ENCODE results near the gene MDM4. TPM values are rescaled to one million over a fixed set of nuclear protein-coding genes. Genes with fewer than 3 reads are reported as not detected.

MDM4 gene
- total RNA-seq, 1 donor from 2014 or later, result 39.1 TPM

DNA sequence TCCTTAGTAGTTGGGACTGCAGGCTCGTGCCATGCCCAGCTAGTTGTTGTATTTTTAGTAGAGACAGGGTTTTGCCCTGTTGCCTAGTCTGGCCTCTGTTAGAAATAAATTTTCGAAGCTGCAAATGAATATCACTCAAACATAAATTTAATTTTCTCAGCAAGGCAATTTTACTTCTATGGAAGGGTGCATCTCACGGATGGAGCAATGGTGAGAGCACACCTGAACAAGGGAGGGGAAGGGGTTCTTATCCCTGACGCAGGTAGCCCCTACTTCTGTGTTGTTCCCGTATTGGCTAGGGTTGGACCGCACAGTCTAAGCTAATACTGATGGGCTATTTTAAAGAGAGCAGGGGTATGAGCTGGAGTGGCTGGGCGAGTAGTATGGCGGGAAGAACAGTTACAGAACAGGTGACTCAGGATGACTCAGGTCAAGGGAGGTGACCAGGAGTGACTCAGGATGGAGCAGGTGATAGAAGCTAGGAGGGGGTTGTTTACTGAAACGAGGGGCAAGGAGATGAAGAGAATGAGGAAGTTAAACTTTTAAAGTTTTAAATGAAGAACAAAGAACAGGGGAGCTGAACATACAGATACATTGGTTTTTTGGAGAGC, 7.5 kb downstream of the MDM4 start:
- no peak for TF ChIP-seq CTCF (IDR thresholded peaks at IDR 0.05)
- no peak for DNase-seq (ENCODE audit: low spot score)
- no peak overlapping the region for H3K4me3 Mint-ChIP-seq (ENCODE audit: unreplicated experiment)
- H3K4me1 Mint-ChIP-seq (ENCODE audit: low read depth), result peaks cover 26% of the 10 kb centered on the region
- peaks cover 17% of the 10 kb centered on the region for H3K36me3 Mint-ChIP-seq (ENCODE audit: low read depth)
- H3K27me3 Mint-ChIP-seq (ENCODE audit: low read depth), result no peaks in the 10 kb centered on the region
- H3K27ac Mint-ChIP-seq (ENCODE audit: unreplicated experiment), result no peak overlapping the region
- H3K9me3 Mint-ChIP-seq (ENCODE audit: low read depth), result no peaks in the 10 kb centered on the region

DNA sequence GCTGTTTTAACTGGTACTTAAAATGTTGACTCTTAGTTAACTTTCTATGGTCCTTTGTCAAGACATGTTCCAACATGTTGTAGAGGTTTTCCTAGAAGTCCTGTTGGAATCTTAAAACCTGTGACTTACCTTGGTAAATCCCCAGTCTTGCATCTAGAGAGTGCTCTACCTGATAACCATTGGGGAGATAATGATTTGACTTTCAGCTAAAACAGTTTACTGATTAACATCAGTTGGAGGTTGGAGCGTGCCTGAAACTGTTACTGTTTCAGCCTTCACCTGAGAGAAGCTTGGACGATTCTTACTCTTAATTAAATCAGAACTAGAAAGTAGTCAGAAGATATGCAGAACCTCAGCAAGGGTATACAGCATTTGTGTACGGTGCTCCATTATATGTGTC, 8.8 kb downstream of the MDM4 start:
- no peak for DNase-seq (ENCODE audit: low spot score)
- Mint-ChIP-seq H3K4me3 (ENCODE audit: unreplicated experiment) (no peak overlapping the region), H3K27ac (ENCODE audit: unreplicated experiment) (no peak overlapping the region), H3K9me3 (ENCODE audit: low read depth) (no peaks in the 10 kb centered on the region), H3K27me3 (ENCODE audit: low read depth) (no peaks in the 10 kb centered on the region), H3K36me3 (ENCODE audit: low read depth) (peaks cover 18% of the 10 kb centered on the region), H3K4me1 (ENCODE audit: low read depth) (peaks cover 22% of the 10 kb centered on the region)
- no peak for TF ChIP-seq CTCF (IDR thresholded peaks at IDR 0.05)

- H3K27ac Mint-ChIP-seq (ENCODE audit: unreplicated experiment), result no peak overlapping the region
- H3K9me3 Mint-ChIP-seq (ENCODE audit: low read depth), result no peaks in the 10 kb centered on the region
- H3K36me3 Mint-ChIP-seq (ENCODE audit: low read depth), result peaks cover 29% of the 10 kb centered on the region
- TF ChIP-seq CTCF (IDR thresholded peaks at IDR 0.05), result no peak
- no peak overlapping the region for H3K4me3 Mint-ChIP-seq (ENCODE audit: unreplicated experiment)
- H3K4me1 Mint-ChIP-seq (ENCODE audit: low read depth), result peaks cover 9% of the 10 kb centered on the region
- DNase-seq (ENCODE audit: low spot score), result no peak
- no peaks in the 10 kb centered on the region for H3K27me3 Mint-ChIP-seq (ENCODE audit: low read depth)
These were observed 12.0 kb downstream of the MDM4 start for GRCh38 chr1:204528241-204528640.

- Mint-ChIP-seq H3K36me3 (ENCODE audit: low read depth) (peaks cover 27% of the 10 kb centered on the region), H3K4me3 (ENCODE audit: unreplicated experiment) (no peak overlapping the region), H3K27ac (ENCODE audit: unreplicated experiment) (no peak overlapping the region), H3K4me1 (ENCODE audit: low read depth) (peaks cover 8% of the 10 kb centered on the region), H3K9me3 (ENCODE audit: low read depth) (no peaks in the 10 kb centered on the region), H3K27me3 (ENCODE audit: low read depth) (no peaks in the 10 kb centered on the region)
- TF ChIP-seq CTCF (IDR thresholded peaks at IDR 0.05), result no peak
- DNase-seq (ENCODE audit: low spot score), result no peak
These were observed 12.5 kb downstream of the MDM4 start for GRCh38 chr1:204528677-204529076.

- no peak overlapping the region for H3K27ac Mint-ChIP-seq (ENCODE audit: unreplicated experiment)
- no peak overlapping the region for H3K4me3 Mint-ChIP-seq (ENCODE audit: unreplicated experiment)
- no peak for DNase-seq (ENCODE audit: low spot score)
- no peaks in the 10 kb centered on the region for H3K9me3 Mint-ChIP-seq (ENCODE audit: low read depth)
- peaks cover 25% of the 10 kb centered on the region for H3K36me3 Mint-ChIP-seq (ENCODE audit: low read depth)
- H3K27me3 Mint-ChIP-seq (ENCODE audit: low read depth), result no peaks in the 10 kb centered on the region
- peak; percentile 46 for TF ChIP-seq CTCF (IDR thresholded peaks at IDR 0.05)
- peaks cover 5% of the 10 kb centered on the region for H3K4me1 Mint-ChIP-seq (ENCODE audit: low read depth)
These were observed 13.2 kb downstream of the MDM4 start for GRCh38 chr1:204529371-204529895.
